Neural cell (in vitro differentiated cells): Measurements from ENCODE around the gene CDC25C. TPM values are rescaled to one million over a fixed set of nuclear protein-coding genes. Genes with fewer than 3 reads are reported as not detected.

ENCODE experiments used
- H2AFZ ChIP-seq: fragments of 200-600, 300-800 bp; sonication (generic), shearing (Covaris generic); 2 replicates; pipeline ENCODE4 v1.6.0; 2014; ENCODE audit warnings: low read depth, mild to moderate bottlenecking, antibody characterized with exemption, low read length, moderate library complexity
- H3F3A ChIP-seq: fragments of 200-600 bp; shearing (Covaris generic); 2 replicates; pipeline ENCODE4 v1.6.1; 2016; ENCODE audit warnings: mild to moderate bottlenecking, moderate library complexity, mixed read lengths, antibody characterized with exemption, low read length; ENCODE audit not compliant: insufficient read depth, poor library complexity, severe bottlenecking
- H3K27ac ChIP-seq: fragments of 200-600, 300-800 bp; sonication (generic), shearing (Covaris generic); 2 replicates; pipeline ENCODE4 v1.5.1; 2014; ENCODE audit warnings: mild to moderate bottlenecking, low read length, moderate library complexity
- H3K27me3 ChIP-seq: fragments of 300-800, 200-600 bp; sonication (generic), shearing (Covaris generic); 2 replicates; pipeline ENCODE4 v1.6.0; 2014; ENCODE audit warnings: mild to moderate bottlenecking, low read depth, low read length, moderate library complexity; ENCODE audit not compliant: insufficient read depth
- H3K36me3 ChIP-seq: fragments of 300-800, 200-600 bp; sonication (generic), shearing (Covaris generic); 2 replicates; pipeline ENCODE4 v1.5.1; 2014; ENCODE audit warnings: mild to moderate bottlenecking, antibody characterized with exemption, low read length, moderate library complexity; ENCODE audit not compliant: insufficient read depth
- H3K4me2 ChIP-seq: fragments of 300-800, 200-600 bp; sonication (generic), shearing (Covaris generic); 2 replicates; pipeline ENCODE4 v1.6.0; 2014; ENCODE audit warnings: mild to moderate bottlenecking, low read length
- H3K4me3 ChIP-seq: fragments of 300-800, 200-600 bp; sonication (generic), shearing (Covaris generic); 2 replicates; pipeline ENCODE4 v1.5.1; 2014; ENCODE audit warnings: mild to moderate bottlenecking, low read length, moderate library complexity
- H3K79me2 ChIP-seq: fragments of 200-600 bp; shearing (Covaris generic); replicated peaks from 2 replicates; pipeline ENCODE4 v1.6.0; 2014; ENCODE audit warnings: mild to moderate bottlenecking, low read length, moderate library complexity; ENCODE audit not compliant: insufficient read depth
- H3K9ac ChIP-seq: fragments of 300-800, 200-600 bp; sonication (generic), shearing (Covaris generic); 2 replicates; pipeline ENCODE4 v1.6.1; 2016; ENCODE audit warnings: mild to moderate bottlenecking, low read length, mixed read lengths
- H3K9me2 ChIP-seq: fragments of 200-600 bp; shearing (Covaris generic); 2 replicates; pipeline ENCODE4 v1.6.1; 2016; ENCODE audit warnings: mild to moderate bottlenecking, low read length, mixed read lengths; ENCODE audit not compliant: insufficient read depth
- H3K9me3 ChIP-seq: fragments of 200-600, 300-800 bp; sonication (generic), shearing (Covaris generic); 2 replicates; pipeline ENCODE4 v1.6.1; 2016; ENCODE audit warnings: mild to moderate bottlenecking, mixed run types, low read length, moderate library complexity, mixed read lengths
- H4K20me1 ChIP-seq: fragments of 200-600 bp; shearing (Covaris generic); 2 replicates; pipeline ENCODE4 v1.6.1; 2016; ENCODE audit warnings: mild to moderate bottlenecking, mixed run types; ENCODE audit not compliant: insufficient read depth
- EP300 ChIP-seq: fragments of 450-650 bp; conservative IDR thresholded peaks from 2 replicates; pipeline ENCODE4 v1.6.1; 2014; ENCODE audit warnings: antibody characterized with exemption, mild to moderate bottlenecking, moderate library complexity; ENCODE audit not compliant: poor library complexity, severe bottlenecking
- EZH2 ChIP-seq: fragments of 200-600, 300-800 bp; shearing (Covaris generic), sonication (generic); IDR thresholded peaks from 2 replicates; pipeline ENCODE4 v1.6.1; 2014; ENCODE audit warnings: antibody characterized with exemption, low read length, borderline replicate concordance, mild to moderate bottlenecking; ENCODE audit not compliant: insufficient read depth, poor library complexity, severe bottlenecking
- MXI1 ChIP-seq: fragments of 450-650 bp; conservative IDR thresholded peaks from 2 replicates; pipeline ENCODE4 v1.6.1; 2014; ENCODE audit warnings: antibody characterized with exemption, mild to moderate bottlenecking; ENCODE audit not compliant: poor library complexity, severe bottlenecking
- POLR2AphosphoS5 ChIP-seq: IDR thresholded peaks from 2 replicates; pipeline ENCODE4 v1.6.1; 2012
- RAD21 ChIP-seq: fragments of 450-650 bp; conservative IDR thresholded peaks from 2 replicates; pipeline ENCODE4 v1.6.1; 2014; ENCODE audit warnings: antibody characterized with exemption, mild to moderate bottlenecking, moderate library complexity
- SMC3 ChIP-seq: fragments of 450-650 bp; conservative IDR thresholded peaks from 2 replicates; pipeline ENCODE4 v1.6.1; 2014; ENCODE audit warnings: antibody characterized with exemption, mild to moderate bottlenecking, moderate library complexity; ENCODE audit not compliant: poor library complexity
- TAF1 ChIP-seq: IDR thresholded peaks from 2 replicates; pipeline ENCODE4 v1.6.1; 2012; ENCODE audit warnings: low read depth
- polyA plus RNA-seq: library from polyadenylated mRNA; depleted of rRNA; stranded (reverse); fragments of >200 nt; gene quantifications from 2 replicates; pipeline ENCODE4 v1.2.3, GENCODE V29; 2014
- TF ChIP-seq, protein P1 (sequence below): fragments of 450-650 bp; IDR thresholded peaks from 2 replicates; pipeline ENCODE4 v1.5.1; 2014; ENCODE audit warnings: antibody characterized with exemption, mild to moderate bottlenecking, moderate library complexity; ENCODE audit not compliant: poor library complexity, severe bottlenecking
- TF ChIP-seq, protein P2 (sequence below): IDR thresholded peaks from 2 replicates; pipeline ENCODE4 v1.6.1; 2012; ENCODE audit warnings: borderline replicate concordance

CDC25C gene
- polyA plus RNA-seq, 1 donor from 2014 or later = 0.71 TPM

DNA sequence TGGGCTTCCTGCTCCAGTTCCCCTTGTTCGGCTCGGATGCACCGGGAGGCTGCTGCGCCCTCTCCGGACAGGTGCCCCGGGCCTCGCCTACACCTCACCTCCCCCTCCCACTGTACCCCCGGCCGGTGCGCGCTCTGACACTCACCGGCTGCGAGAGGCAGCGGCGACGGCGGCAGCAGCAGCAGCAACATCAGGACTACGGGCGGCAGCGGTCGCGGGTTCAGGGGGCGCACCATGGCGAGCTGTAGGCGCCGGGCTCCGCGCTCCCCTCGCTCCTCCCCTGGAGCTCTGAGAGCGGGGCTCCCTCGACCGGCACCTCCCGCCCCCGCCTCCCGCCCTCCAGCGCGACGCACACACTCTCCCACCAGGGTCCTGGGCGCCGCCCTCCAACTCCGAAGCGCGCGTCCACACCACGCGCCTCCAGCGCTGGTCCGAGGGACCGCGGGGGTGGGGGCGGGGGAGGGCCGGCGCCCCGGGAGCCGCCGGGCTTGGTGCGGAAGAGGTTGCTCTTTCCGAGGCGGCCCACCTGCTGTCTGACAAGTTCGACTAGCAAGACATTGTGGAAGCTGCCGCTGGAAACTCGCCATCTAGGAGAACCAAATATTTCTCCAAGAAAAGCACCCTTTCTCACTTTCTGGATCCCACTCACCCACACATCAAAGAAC lies 57.3 kb downstream of the CDC25C start, which contains the start of gene GFRA3:
GFRA3 (minus strand) TSS at position 433 of the 665 bp plus-strand sequence; CDS start at position 236, 197 bp downstream.
- TF ChIP-seq RAD21 = no peak
- TF ChIP-seq, protein P1, sequence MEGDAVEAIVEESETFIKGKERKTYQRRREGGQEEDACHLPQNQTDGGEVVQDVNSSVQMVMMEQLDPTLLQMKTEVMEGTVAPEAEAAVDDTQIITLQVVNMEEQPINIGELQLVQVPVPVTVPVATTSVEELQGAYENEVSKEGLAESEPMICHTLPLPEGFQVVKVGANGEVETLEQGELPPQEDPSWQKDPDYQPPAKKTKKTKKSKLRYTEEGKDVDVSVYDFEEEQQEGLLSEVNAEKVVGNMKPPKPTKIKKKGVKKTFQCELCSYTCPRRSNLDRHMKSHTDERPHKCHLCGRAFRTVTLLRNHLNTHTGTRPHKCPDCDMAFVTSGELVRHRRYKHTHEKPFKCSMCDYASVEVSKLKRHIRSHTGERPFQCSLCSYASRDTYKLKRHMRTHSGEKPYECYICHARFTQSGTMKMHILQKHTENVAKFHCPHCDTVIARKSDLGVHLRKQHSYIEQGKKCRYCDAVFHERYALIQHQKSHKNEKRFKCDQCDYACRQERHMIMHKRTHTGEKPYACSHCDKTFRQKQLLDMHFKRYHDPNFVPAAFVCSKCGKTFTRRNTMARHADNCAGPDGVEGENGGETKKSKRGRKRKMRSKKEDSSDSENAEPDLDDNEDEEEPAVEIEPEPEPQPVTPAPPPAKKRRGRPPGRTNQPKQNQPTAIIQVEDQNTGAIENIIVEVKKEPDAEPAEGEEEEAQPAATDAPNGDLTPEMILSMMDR = peak; percentile 14
- Histone ChIP-seq H3K9ac (peak within 1 kb of the TSS; percentile 38), H3K9me3 (no peaks in the 10 kb centered on the region), H3K4me2 (peak within 1 kb of the TSS; percentile 48), H3K27me3 (peaks cover 22% of the 10 kb centered on the region), H3F3A (no peaks in the 10 kb centered on the region), H4K20me1 (no peaks in the 10 kb centered on the region), H3K4me3 (peak within 1 kb of the TSS; percentile 73), H3K36me3 (no peaks in the 10 kb centered on the region), H3K27ac (no peak within 1 kb of the TSS), H3K79me2 (no peaks in the 10 kb centered on the region), H3K9me2 (no peaks in the 10 kb centered on the region), H2AFZ (no peak within 1 kb of the TSS)

DNA sequence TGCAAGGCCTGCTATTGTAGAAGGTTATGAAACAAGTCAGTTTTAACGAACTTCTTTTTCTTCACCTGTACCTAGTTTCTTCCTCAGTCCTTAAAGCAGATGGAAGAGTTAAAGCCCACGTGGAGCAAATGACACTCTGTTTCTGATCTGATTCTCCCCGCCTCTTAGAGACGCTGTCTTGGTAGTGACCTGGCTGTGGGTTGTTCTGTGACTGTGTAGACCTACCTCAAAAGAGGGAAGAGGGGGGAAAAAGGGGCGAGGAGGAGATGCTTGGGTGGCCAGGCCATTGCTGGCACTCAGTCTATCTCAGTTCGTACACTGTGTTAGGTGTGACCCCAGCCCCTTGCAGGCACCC lies 57.8 kb downstream of the CDC25C start:
- no peaks in the 10 kb centered on the region for H3K9me2 ChIP-seq
- H3K27ac ChIP-seq = no peak overlapping the region
- no peaks in the 10 kb centered on the region for H3F3A ChIP-seq
- no peak overlapping the region for H3K4me2 ChIP-seq
- TF ChIP-seq EP300 = no peak
- no peak for TF ChIP-seq POLR2AphosphoS5
- no peak for TF ChIP-seq EZH2
- TF ChIP-seq TAF1 = no peak
- no peak for TF ChIP-seq RAD21
- TF ChIP-seq MXI1 = no peak
- no peak for TF ChIP-seq SMC3
- TF ChIP-seq, protein P1 = no peak
- TF ChIP-seq, protein P2, sequence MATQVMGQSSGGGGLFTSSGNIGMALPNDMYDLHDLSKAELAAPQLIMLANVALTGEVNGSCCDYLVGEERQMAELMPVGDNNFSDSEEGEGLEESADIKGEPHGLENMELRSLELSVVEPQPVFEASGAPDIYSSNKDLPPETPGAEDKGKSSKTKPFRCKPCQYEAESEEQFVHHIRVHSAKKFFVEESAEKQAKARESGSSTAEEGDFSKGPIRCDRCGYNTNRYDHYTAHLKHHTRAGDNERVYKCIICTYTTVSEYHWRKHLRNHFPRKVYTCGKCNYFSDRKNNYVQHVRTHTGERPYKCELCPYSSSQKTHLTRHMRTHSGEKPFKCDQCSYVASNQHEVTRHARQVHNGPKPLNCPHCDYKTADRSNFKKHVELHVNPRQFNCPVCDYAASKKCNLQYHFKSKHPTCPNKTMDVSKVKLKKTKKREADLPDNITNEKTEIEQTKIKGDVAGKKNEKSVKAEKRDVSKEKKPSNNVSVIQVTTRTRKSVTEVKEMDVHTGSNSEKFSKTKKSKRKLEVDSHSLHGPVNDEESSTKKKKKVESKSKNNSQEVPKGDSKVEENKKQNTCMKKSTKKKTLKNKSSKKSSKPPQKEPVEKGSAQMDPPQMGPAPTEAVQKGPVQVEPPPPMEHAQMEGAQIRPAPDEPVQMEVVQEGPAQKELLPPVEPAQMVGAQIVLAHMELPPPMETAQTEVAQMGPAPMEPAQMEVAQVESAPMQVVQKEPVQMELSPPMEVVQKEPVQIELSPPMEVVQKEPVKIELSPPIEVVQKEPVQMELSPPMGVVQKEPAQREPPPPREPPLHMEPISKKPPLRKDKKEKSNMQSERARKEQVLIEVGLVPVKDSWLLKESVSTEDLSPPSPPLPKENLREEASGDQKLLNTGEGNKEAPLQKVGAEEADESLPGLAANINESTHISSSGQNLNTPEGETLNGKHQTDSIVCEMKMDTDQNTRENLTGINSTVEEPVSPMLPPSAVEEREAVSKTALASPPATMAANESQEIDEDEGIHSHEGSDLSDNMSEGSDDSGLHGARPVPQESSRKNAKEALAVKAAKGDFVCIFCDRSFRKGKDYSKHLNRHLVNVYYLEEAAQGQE = no peak
- no peaks in the 10 kb centered on the region for H4K20me1 ChIP-seq
- H3K9ac ChIP-seq = peak overlapping the region; percentile 38
- no peaks in the 10 kb centered on the region for H3K79me2 ChIP-seq
- H3K36me3 ChIP-seq = no peaks in the 10 kb centered on the region
- peaks cover 22% of the 10 kb centered on the region for H3K27me3 ChIP-seq
- H3K9me3 ChIP-seq = no peaks in the 10 kb centered on the region
- peak overlapping the region; percentile 73 for H3K4me3 ChIP-seq
- no peak overlapping the region for H2AFZ ChIP-seq
